ENCODE measurements around the gene CHORDC1. TPM values are rescaled to one million over a fixed set of nuclear protein-coding genes. Genes with fewer than 3 reads are reported as not detected.

Gene CHORDC1
- total and polyA plus RNA-seq, 3 donors from 2014 or later = 20.9 to 65.6 (median 46.8) TPM

- Histone ChIP-seq H3K27ac (no peak overlapping the region), H3K4me3 (no peak overlapping the region), H3K36me3 (ENCODE audit: low read depth, missing control alignments) (no peaks in the 10 kb centered on the region), H3K9me3 (no peaks in the 10 kb centered on the region), H3K27me3 (no peaks in the 10 kb centered on the region), H3K4me1 (no peaks in the 10 kb centered on the region)
- intact Hi-C loops (cut with DNase I; ENCODE audit: low total_unique reads) = no loop called here
- no peak for DNase-seq
- 57 to 68% methylated on average over 3 of the region's 3 CpGs for WGBS, 2 donors
- TF ChIP-seq POLR2A (IDR thresholded peaks at IDR 0.05) (no peak), CTCF (IDR thresholded peaks at IDR 0.05) (no peak)
These were observed 29.2 kb upstream of the CHORDC1 start for GRCh38 chr11:90252053-90252452.

GRCh38 chr11:90251599-90251998 lies 28.8 kb upstream of the CHORDC1 start:
- Histone ChIP-seq H3K27ac (no peak overlapping the region), H3K9me3 (no peaks in the 10 kb centered on the region), H3K36me3 (ENCODE audit: low read depth, missing control alignments) (no peaks in the 10 kb centered on the region), H3K27me3 (no peaks in the 10 kb centered on the region), H3K4me3 (no peak overlapping the region), H3K4me1 (no peaks in the 10 kb centered on the region)
- no peak for DNase-seq
- intact Hi-C loops (cut with DNase I; ENCODE audit: low total_unique reads) = no loop called here
- 51 to 52% methylated on average over 2 of the region's 2 CpGs for WGBS, 2 donors
- TF ChIP-seq CTCF (IDR thresholded peaks at IDR 0.05) (no peak), POLR2A (IDR thresholded peaks at IDR 0.05) (no peak)

GRCh38 chr11:90250970-90251369 lies 28.1 kb upstream of the CHORDC1 start:
- H3K9me3 ChIP-seq = no peaks in the 10 kb centered on the region
- no peaks in the 10 kb centered on the region for H3K4me1 ChIP-seq
- WGBS, 2 donors = 33 to 52% methylated on average over 8 of the region's 8 CpGs
- no peak for TF ChIP-seq POLR2A (IDR thresholded peaks at IDR 0.05)
- no peak for TF ChIP-seq CTCF (IDR thresholded peaks at IDR 0.05)
- intact Hi-C loops (cut with DNase I; ENCODE audit: low total_unique reads) = no loop called here
- no peaks in the 10 kb centered on the region for H3K27me3 ChIP-seq
- H3K4me3 ChIP-seq = no peak overlapping the region
- DNase-seq = no peak
- no peak overlapping the region for H3K27ac ChIP-seq
- H3K36me3 ChIP-seq (ENCODE audit: low read depth, missing control alignments) = no peaks in the 10 kb centered on the region

- Histone ChIP-seq H3K27ac (no peak overlapping the region), H3K4me1 (no peaks in the 10 kb centered on the region), H3K9me3 (no peaks in the 10 kb centered on the region), H3K27me3 (no peaks in the 10 kb centered on the region), H3K36me3 (ENCODE audit: low read depth, missing control alignments) (no peaks in the 10 kb centered on the region), H3K4me3 (no peak overlapping the region)
- DNase-seq = no peak
- intact Hi-C loops (cut with DNase I; ENCODE audit: low total_unique reads) = no loop called here
- WGBS, 2 donors = 86 to 98% methylated on average over 1 of the region's 1 CpG
- TF ChIP-seq POLR2A (IDR thresholded peaks at IDR 0.05) = no peak
- no peak for TF ChIP-seq CTCF (IDR thresholded peaks at IDR 0.05)
These were observed 23.6 kb upstream of the CHORDC1 start for GRCh38 chr11:90246468-90246867.

GRCh38 chr11:90243534-90243933 lies 20.7 kb upstream of the CHORDC1 start:
- intact Hi-C loops (cut with DNase I; ENCODE audit: low total_unique reads) = no loop called here
- Histone ChIP-seq H3K4me3 (no peak overlapping the region), H3K27ac (no peak overlapping the region), H3K36me3 (ENCODE audit: low read depth, missing control alignments) (no peaks in the 10 kb centered on the region), H3K27me3 (no peaks in the 10 kb centered on the region), H3K4me1 (no peaks in the 10 kb centered on the region), H3K9me3 (no peaks in the 10 kb centered on the region)
- TF ChIP-seq CTCF (IDR thresholded peaks at IDR 0.05) (no peak), POLR2A (IDR thresholded peaks at IDR 0.05) (no peak)
- 88 to 100% methylated on average over 1 of the region's 1 CpG for WGBS, 2 donors
- DNase-seq = no peak
